GM21390 (cell line): Measurements from ENCODE around the gene CTDP1.

Source experiments
- ATAC-seq: cut with Tn5 transposase; IDR thresholded peaks from one replicate; pipeline ENCODE4 v1.9.1; 2021; ENCODE audit not compliant: unreplicated experiment

CTDP1 gene

GRCh38 chr18:79679552-79680099 lies at the start of gene CTDP1:
Gene CTDP1, plus strand, starts transcription at chr18:79679803. Its CDS starts 145 bp downstream, at chr18:79679948.
- peak; percentile 62 for ATAC-seq

- ATAC-seq, result no peak
Observed at GRCh38 chr18:79630281-79631095, 49.1 kb upstream of the CTDP1 start.

GRCh38 chr18:79631096-79631507 lies 48.5 kb upstream of the CTDP1 start:
- no peak for ATAC-seq

GRCh38 chr18:79631761-79632446 lies 47.7 kb upstream of the CTDP1 start:
- ATAC-seq, result no peak

GRCh38 chr18:79632765-79633164 lies 46.8 kb upstream of the CTDP1 start:
- no peak for ATAC-seq

GRCh38 chr18:79634186-79634585 lies 45.4 kb upstream of the CTDP1 start:
- no peak for ATAC-seq

GRCh38 chr18:79634593-79635426 lies 44.8 kb upstream of the CTDP1 start:
- no peak for ATAC-seq

- ATAC-seq, result no peak
Observed at GRCh38 chr18:79635427-79635726, 44.2 kb upstream of the CTDP1 start.

- no peak for ATAC-seq
Observed at GRCh38 chr18:79637181-79637920, 42.3 kb upstream of the CTDP1 start.

GRCh38 chr18:79637921-79638909 lies 41.4 kb upstream of the CTDP1 start:
- ATAC-seq, result no peak

- no peak for ATAC-seq
Observed at GRCh38 chr18:79639072-79639829, 40.4 kb upstream of the CTDP1 start.

- no peak for ATAC-seq
Observed at GRCh38 chr18:79640064-79640672, 39.4 kb upstream of the CTDP1 start.

GRCh38 chr18:79640875-79641274 lies 38.7 kb upstream of the CTDP1 start:
- ATAC-seq, result no peak

- no peak for ATAC-seq
Observed at GRCh38 chr18:79641722-79642497, 37.7 kb upstream of the CTDP1 start.

- no peak for ATAC-seq
Observed at GRCh38 chr18:79642626-79643025, 37.0 kb upstream of the CTDP1 start.

GRCh38 chr18:79643054-79643984 lies 36.3 kb upstream of the CTDP1 start:
- ATAC-seq, result no peak
